ENCODE data around the gene TRAF5.
"Not testable (repeated sequence)": the region's sequence is repeated elsewhere in the genome, so short reads cannot be mapped to it uniquely, and the experiment has no call there.

The TRAF5 gene, protein sequence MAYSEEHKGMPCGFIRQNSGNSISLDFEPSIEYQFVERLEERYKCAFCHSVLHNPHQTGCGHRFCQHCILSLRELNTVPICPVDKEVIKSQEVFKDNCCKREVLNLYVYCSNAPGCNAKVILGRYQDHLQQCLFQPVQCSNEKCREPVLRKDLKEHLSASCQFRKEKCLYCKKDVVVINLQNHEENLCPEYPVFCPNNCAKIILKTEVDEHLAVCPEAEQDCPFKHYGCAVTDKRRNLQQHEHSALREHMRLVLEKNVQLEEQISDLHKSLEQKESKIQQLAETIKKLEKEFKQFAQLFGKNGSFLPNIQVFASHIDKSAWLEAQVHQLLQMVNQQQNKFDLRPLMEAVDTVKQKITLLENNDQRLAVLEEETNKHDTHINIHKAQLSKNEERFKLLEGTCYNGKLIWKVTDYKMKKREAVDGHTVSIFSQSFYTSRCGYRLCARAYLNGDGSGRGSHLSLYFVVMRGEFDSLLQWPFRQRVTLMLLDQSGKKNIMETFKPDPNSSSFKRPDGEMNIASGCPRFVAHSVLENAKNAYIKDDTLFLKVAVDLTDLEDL

DNA sequence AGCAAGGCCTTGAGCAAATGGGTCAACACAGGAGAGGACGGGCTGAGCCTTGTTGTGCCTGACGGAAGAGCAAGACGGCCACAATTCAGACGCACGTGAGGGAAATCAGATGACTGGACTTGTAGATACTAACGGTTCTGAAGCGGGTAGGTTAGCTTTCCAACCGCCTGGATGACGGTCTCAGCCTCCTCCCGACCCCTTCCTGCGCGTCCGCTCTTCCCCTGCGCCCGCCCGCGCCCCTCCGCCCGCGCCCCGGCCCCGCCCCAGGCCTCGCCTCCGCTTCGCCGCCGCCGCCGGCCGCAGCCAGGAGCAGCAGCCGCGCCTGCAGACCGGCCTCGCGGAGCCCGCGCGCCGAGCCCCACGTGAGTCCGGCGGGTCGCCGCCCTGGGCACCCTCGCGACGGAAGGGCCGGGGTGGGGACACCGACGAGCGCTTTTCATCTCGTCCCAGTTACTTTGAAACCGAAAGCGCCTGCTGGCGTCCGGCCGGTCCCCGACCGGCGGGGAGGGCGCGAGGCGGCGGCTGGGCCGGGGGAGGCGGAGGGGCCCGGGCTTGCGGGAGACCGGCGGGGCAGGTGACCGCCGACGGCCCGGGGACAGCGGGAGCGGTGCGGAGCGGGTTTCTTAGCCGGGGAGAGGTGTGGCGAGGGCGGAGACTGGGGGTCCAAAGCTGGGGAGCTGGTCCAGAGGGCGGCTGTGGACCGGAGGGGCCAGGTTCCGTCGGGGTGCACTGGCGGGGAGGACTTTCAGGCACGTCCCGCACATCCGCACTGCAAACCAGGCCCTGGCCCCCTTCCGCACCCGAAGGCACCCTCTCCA lies at the start of gene TRAF5:
Gene TRAF5, plus strand, starts transcription at position 306 of the 818 bp plus-strand sequence. CDS start 26,407 bp downstream, outside the sequence.
- peak; percentile 82 for DNase-seq

DNA sequence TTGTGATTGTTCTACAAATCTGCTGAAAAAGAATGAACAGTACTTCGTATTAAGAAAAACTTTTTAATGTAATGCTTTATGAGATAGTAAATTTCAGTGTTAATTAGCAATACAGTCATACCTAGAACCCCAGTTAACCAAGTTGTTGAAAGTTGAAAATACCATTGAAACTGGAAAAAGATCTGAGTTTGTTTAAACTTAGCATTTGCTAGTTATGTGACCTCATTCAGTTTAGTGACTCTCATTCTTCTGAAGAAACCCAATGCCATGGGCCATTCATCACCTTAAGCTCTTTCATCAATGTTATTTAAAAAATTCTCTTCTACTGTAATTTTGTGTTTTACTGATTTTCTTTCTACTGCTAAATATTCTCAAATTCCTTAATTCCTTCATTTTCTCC lies 47.3 kb upstream of the TRAF5 start:
- no peak for DNase-seq

DNA sequence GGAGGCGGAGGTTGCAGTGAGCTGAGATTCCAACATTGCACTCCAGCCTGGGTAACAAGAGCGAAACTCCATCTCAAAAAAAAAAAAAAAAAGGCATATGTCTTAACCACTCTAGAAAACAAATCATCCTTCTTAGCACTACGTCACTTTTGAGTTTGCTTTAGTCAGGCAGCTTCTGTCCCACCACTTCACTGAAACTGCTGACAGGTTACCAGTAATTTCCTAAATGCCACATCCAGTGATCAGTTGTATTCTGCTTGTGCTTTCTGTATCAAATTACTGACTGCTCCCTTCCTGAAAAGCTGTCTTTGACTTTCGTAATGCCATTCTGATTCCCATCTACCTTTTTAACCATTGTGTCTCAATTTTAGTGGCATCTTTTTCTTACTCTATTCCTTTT lies 45.7 kb upstream of the TRAF5 start:
- no peak for DNase-seq

DNA sequence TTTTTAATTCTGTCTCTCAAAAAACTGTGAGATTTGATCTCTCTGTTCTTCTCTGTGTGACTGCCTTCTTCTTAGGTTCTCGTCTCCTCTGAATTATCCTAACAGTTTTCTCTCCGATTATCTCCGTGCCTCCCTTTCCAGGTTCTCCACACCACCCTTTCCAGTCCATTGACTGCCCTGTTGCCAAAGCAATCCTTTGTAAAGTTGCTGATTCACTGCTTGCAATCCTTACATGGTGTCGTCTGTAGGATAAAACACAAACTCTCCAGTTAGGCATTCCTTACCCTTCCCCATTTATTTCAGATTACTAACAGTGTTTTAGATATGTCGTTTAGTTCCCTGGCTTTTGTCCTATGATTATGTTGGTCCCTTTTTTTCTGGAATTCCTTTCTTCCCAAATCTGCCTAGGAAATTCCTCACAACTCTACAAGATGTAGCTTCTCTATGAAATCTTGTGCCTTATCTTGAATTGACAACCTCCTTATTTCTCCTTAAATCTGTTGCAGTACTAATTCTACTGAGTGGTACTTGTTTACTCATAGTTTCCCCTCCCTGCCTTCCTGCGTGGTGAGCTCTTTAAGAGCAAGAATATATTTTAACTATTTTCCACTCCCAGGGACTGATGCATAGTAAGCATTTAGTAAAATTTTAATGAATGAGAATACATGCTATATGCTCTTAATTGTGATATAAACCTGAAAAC lies 45.2 kb upstream of the TRAF5 start:
- DNase-seq, result no peak

DNA sequence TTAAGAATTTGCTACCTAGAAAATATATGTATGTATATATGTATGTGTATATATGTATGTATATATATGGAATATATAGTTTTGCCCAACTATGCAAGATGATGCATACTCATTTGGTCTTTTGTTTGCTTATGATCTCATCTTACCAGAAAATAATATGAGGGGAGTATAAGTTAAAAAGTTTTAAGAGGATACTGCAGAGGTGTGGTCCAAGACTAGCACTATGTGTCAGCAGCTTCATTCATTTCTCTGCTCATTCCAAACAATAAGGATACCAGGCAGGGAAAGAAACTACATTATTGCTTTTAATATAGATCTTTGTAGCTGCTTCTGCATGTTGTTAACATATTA lies 44.6 kb upstream of the TRAF5 start:
- DNase-seq, result no peak

DNA sequence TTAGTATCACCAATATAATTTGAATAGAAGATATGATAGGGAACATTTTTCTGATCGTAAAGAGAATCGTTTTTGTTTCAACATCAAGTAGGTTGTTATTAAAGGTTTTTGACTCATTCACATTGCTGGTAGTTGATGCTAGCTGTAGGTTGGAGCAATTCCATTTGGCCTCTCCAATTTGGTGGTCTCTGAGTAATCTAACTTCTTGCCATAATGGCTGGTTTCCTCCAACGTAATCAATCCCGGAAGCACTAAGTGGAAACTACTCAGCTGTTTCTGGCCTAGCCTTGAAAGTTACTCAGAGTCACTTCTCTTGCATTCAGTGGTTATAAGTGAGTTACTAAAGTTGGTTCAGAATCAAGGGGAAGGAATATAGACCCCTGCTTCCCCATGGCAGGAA lies 41.4 kb upstream of the TRAF5 start:
- no peak for DNase-seq

DNA sequence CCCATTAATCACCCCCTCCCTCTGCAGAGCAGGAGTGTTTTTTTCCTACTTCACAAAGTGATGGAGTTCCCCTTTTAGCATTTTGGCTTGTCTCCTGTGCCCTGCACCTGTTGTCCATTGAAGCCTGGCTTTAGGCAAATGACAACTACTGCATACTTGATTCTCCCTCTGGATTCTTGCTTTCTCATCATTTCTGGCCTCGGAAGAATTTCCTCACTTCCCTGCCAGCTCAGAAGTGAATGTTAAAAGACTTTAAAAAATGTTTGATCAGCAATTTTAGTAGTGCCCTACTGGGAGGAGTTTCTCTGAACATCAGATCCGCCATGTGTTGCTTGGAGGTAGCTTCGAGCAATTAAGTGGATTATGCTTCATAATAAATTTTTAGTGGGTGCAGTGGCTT lies 39.4 kb upstream of the TRAF5 start:
- DNase-seq, result no peak

DNA sequence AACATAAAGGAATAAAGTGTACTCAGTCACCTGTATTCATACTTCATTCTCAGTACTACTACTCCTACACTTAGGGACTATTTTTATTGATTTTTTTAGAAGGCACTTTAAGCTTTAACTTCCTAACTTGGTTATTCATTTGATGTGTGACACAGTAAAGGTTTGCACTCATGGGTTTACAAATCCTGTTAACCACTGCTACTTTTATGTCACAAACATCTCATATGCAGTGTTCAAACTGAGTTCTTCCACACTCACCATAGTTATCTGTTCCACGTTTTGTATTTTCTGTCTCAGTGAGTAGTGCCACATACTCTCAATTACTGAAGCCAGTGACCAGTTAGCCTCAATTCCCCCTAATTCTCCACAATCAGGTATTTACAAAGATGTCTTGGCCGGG lies 34.2 kb upstream of the TRAF5 start:
- no peak for DNase-seq

DNA sequence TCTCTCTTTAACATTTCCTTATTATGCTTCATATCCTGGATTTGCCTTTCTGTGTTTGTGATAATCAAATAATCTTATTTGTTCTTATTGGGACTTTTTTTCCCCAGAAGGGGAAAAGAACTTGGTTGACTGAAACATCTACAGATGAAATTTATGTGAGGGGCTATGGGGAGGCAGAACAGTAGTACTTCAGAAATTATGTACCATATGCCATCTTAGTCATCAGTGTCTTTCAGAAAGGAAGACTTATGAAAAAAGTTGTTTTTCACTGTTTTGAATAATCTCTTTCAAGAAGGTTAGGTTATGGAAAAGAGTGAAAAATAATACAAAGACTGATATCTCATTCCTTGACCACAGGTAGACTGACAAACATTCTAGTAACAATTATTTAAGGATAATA lies 30.2 kb upstream of the TRAF5 start:
- no peak for DNase-seq

DNA sequence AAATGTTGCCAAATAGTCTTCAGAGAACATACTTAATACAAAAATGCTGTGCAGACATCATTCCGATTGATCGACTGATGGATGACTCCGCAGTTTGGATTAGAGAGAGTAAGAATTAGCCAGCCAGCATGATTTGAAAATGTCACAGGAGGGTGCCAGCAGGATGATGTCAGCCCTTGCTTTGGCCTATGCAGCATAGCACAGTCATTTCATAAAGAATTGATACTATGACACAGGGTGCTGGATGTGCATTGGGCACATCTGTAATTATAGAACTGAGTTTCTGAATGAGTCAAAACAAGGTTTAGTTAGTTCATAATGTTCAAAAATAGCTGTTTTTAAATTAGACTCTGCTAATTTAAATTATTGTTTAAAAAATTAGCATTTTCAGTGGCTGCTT lies 21.6 kb upstream of the TRAF5 start:
- no peak for DNase-seq

DNA sequence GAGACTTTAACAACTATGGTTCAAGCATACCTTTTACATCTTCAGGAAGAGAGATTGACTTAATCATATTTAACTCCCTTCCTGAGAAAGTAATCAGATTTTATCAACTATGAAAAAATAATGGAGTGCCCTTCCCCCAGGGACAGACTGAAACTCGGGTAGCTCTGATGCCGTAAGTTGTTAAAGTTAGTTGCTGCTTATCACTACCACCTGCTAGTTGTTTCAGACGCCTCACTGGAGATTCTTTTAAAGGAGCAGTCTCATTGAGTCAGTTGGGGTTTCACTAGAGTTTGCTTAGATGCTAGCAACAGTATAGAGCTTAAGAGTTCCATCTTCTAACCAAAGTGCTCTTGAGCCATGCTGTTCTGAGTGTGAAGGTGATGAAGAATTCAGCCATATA lies 17.0 kb upstream of the TRAF5 start:
- no peak for DNase-seq

DNA sequence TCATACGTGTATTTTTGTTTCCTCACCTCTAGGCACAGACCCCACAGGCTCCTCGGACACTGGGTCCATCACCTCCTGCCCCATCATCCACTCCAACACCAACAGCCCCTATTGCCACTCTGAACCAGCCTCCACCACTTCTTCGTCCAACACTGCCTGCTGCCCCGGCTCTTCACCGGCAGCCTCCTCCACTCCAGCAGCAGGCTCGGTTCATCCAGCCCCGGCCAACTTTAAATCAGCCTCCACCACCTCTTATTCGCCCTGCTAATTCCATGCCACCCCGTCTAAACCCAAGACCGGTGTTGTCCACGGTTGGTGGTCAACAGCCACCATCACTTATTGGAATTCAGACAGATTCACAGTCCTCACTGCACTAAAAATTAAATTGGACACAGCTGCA lies 13.2 kb upstream of the TRAF5 start:
- DNase-seq, result no peak

DNA sequence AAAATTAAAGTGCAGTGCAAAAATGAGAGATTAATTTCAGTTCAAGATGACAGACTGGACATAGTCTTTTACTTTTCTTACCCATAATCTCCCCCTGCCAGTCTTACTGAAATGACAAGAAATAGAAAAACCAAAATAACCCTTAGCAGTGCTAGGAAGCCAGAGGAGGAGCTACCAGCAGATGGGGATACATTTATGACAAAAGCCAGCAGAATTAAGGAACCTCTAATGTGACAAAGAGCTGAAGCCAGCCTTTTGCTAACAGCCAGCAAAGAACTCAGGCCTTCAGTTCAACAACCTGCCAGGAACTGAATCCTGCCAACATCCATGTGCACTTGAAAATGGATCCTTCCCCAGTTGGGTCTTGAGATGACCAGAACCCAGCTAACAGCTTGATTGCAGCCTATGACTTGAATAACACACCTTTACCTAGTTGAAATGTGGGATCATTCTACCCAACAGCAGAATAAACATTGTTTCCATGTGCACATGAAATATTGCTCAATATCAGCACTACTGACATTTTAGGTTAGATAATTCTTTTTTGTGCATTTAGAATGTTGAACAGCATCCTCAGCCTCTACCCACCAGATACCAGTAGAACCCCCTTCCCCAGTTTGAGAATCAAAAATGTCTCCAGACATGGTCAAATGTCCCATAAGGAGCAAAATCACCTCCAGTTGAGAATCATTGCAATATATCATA lies 7.9 kb upstream of the TRAF5 start:
- no peak for DNase-seq

DNA sequence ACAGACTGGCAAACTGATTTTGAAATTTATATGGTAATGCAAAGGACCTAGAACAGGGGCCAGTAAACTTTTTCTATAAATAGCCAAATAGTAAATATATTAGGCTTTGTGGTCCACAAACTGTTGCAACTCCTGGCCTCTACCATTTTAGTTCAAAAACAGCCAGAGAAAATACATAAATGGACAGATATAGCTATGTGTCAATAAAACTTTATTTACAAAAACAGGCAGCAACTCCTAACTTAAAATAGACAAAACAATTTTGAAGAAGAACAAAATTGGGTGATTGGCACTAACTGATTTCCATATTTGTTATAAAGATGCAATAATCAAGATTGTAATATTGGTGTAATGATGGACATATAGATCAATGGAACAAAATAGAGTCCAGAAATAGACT lies 6.7 kb upstream of the TRAF5 start:
- no peak for DNase-seq

DNA sequence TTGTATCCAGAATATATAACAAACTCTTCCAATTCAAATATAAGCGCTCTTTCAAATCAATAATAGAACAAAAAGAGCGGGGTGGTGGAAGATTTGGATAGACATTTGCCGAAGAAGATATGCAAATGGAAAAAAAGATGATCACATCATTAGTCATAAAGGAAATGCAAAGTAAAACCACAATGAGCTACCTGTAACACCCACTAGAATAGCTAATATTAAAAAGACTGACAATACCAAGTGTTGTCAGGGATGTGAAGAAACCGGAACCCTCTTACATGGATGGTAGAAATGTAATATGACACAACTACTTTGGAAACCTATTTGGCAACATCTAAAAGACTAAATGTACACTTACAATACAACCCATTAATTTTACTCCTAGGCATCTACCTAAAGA lies 5.7 kb upstream of the TRAF5 start:
- DNase-seq, result no peak

DNA sequence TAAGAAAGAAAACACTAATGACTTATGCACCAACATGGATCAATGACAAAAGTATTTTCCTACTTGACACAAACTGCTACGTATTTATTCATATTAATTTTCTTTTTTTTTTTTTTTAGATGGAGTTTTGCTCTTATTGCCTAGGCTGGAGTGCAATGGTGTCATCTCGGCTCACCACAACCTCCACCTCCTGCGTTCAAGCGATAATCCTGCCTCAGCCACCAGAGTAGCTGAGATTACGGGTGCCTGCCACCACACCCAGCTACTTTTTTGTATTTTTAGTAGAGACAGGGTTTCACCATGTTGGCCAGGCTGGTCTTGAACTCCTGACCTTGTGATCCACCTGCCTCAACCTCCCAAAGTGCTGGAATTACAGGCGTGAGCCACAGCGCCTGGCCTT lies 5.0 kb upstream of the TRAF5 start:
- not testable (repeated sequence) for DNase-seq

DNA sequence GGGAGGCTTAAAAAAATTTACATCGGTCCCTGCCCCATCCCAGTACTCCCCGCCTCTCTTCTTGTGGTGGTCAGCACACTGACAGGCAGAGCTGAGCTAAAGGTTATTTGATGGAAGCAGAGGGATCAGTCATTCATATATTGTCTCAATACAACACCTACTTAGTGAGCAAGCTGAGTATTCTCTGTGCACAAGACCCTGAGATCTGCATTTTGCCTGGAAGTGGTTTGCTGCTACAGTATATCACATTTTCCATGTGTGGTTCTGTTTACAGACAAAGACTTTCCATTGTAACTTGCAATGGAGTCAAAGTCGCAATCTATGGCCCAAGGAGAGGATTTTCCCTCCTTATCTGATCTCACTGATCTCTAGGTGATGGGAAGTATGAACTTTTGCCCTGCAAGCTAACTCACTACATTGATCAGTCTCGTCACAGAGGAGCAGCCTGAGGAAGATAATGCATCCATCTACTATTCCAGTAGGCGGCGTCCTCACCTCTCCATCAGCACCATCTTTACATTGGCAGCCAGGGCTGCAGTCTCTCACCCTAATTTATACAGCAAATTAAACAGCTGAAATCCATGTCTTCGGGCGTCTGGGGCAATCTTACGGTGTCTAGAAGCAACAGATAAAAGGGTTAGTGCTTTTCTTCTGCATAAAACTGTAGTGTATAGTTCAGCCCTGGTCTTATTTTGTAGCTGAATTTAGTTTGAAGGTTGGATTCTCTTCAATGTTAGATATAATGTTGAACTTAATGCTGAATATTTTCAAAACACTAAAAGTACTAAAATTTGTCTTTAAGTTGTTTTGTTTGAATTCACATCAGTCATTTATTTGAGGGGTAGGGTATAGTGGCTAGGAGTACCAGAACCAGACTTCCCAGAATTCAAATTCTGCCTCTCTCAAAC lies 3.2 kb upstream of the TRAF5 start:
- peak; percentile 63 for DNase-seq

DNA sequence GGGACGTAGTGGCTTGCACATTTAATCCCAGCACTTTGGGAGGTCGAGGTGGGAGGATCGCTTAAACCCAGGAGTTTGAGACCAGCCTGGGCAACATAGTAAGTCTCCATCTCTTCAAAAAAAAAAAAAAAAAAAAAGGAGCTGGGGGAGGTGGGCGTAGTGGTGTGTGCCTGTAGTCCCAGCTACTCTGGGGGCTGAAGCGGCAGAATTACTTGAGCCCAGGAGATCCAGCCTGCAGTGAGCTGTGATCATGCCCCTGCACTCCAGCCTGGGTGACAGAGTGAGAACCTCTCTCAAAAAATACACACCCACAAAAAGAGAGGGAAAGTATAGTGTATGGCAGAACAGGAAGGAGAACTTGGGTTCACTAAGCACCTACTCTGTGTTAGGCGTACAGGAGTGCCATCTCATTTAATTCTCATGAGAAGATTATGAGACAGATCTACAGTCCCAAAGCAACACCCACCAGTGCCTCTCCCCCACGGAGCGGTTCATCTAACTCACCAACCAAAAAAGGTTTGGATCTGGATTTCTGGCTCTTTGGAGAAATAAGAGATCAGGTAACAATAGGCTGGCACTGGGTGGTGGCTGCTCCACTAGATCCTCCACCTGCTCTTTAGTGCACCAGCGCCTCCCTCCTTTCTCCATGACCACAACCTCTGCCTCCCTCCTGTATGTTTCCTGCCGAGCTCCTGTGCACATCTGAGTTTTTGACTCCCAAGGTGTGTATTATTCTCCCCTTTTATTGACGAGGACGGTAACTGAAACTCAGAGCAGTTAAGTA lies 1.4 kb upstream of the TRAF5 start:
- DNase-seq, result no peak

DNA sequence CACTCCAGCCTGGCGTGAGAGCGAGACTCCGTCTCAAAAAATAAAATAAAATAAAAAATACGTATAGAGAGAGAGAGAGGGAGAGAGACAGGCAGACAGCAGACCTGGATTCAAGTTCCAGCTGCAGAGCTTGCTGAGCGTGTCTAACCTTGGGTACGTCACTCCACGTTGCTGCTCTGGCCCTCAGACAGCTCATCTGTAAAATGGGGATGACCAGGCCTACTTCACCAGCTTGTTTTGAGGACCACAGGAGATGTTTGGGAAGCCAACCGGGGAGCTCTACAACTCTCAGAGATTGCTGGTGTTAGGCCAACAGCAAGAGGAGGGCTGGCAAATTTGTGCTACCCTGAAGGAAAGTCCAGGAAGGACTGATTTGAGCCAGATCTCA lies 499 bp upstream of the TRAF5 start:
- no peak for DNase-seq

DNA sequence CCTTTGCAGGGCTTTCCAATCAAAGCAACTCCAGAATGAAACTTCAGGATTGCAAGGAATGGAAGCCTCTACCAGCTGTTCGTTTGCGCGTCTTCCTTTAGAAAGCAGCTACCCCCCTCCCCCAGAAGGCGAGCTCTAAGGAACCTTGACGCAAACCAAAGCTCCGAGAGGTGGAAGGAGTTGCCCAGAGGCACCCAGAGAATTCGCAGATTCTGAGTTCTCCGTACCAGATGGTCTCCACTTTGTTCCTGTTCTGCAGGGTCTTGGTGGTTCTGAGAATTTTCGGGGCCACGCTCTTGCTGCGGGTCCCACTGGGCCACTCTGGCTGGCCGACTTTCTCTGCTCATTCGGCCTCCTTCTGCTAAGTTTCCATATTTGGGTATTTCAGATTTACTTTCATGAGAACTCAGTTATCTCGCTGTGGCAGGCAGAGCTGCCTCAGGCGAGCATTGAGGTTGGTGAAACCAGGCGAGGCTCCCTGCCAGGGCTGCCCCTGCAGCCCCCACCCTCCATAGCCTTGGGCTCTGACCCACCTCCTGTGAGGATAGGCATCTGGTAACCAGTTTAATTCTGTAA lies 801 bp downstream of the TRAF5 start:
- peak; percentile 59 for DNase-seq

Measured in right forelimb (tissue), 1 donor.